SKM-1 (cell line): ENCODE measurements around the gene PRRX2.
"Not testable (repeated sequence)": the region's sequence is repeated elsewhere in the genome, so short reads cannot be mapped to it uniquely, and the experiment has no call there.

Experiments used
- DNase-seq: peaks from one replicate; lab custom pipeline; 2025; ENCODE audit not compliant: unreplicated experiment; lab: John Stamatoyannopoulos, UW

The PRRX2 gene

DNA sequence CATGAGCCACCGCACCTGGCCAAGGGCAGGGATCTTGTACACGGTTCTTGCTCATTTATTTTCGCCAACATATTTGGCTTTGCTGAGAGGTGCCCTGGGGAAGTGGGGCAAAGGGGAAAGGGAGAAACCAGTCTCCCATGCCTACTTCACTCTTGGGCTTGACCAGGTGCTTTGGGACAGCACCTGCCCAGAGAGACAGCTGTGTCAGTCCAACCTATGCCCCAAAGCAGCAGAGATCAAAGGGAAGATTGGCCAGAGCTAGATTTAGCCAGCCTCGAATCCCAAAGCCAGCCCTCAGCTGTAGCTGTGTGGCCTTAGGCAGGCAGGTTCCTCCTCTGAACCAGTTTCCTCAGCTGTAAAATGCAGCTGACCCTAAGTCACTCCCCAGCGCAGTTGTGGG lies 89.7 kb downstream of the PRRX2 start:
- DNase-seq: no peak

- no peak for DNase-seq
Measured at GRCh38 chr9:129756191-129756590, 90.7 kb downstream of the PRRX2 start.

GRCh38 chr9:129757045-129757444 lies 91.6 kb downstream of the PRRX2 start:
- DNase-seq: no peak

DNA sequence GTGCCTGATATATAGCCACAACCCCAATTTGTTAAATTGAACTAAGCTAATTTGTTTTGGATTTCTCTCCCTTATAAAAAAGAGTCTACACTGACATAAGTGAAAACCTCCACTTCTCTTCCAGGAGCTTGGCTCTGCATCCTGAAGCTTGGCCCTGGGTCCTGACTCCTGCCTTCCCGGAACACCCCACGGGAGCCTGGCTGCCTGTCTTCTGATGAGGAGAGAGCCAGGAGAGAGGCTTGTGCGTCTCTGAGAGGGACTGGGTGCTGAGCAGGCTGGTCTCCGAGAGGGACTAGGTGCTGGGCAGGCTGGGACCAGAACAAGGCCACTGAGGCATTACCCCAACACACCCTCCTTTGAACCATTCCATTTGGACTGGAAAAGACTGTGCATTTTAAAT lies 93.9 kb downstream of the PRRX2 start:
- DNase-seq: no peak

DNA sequence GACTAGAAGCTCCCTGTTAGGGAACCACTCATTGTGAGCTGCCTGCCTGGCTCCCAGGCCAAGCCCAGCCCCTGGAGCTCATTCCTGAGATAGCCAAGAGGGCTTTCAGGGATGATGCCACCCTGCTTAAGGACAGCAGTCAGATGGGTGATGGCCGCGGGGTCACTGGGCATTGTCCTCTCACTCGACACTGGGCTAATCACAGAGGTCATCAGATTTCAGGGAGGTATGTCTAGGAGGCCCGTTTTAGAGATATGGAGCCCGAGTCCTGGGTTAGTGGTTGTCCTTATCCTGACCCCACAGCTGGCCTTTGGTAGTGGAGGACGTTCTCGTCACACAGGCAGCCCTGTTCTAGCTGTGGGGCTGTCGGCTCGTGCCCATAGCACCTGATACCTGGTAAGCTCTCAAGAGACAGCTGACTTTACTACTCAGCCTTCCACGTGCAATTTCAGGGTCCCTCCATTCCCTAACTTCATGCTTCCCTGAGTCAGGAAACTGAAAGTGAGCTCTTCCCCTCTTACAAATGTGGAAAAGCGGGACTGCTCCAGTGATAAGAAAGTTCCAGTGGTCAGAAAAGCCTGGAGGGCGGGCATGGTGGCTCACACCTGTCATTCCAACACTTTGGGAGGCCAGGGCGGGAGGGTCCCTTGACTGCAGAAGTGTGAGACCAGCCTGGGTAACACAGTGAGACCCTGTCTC lies 94.5 kb downstream of the PRRX2 start:
- DNase-seq: no peak

DNA sequence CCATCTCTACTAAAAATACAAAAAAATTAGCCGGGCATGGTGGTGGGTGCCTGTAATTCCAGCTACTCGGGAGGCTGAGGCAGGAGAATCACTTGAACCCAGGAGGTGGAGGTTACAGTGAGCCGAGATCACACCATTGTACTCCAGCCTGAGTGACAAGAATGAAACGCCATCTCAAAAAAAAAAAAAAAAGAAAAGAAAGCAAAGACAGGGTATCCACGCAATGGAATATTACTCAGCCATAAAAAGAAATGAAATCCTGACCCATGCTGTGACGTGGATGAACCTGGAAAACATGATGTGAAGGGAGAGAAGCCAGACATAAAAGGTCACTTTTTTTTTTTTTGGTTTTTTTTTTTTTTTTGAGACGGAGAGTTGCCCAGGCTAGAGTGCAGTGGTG lies 95.3 kb downstream of the PRRX2 start:
- DNase-seq: not testable (repeated sequence)

GRCh38 chr9:129761293-129761900 lies 96.0 kb downstream of the PRRX2 start:
- no peak for DNase-seq

GRCh38 chr9:129761901-129762369 lies 96.5 kb downstream of the PRRX2 start:
- no peak for DNase-seq

DNA sequence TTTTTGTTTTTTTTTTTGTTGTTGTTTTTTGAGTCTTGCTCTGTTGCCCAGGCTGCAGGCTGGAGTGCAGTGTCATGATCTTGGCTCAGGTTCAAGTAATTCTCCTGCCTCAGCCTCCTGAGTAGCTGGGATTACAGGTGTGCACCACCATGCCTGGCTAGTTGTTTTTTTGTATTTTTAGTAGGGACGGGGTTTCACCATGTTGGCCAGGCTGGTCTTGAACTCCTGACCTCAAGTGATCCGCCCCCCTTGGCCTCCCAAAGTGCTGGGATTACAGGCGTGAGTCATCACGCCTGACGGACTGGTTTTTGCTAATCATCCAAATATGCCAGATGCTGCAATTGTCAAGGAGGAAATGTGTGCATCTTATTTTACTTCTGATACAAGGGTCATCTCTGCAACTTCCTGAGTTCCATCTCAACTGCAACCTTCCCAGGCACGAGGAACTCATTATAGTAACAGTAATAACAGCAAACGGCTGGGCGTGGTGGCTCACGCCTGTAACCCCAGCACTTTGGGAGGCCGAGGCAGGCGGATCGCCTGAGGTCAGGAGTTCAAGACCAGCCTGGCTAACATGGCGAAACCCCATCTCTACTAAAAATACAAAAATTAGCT lies 97.0 kb downstream of the PRRX2 start:
- peak; percentile 44 for DNase-seq

GRCh38 chr9:129762985-129763926 lies 97.8 kb downstream of the PRRX2 start:
- no peak for DNase-seq

DNA sequence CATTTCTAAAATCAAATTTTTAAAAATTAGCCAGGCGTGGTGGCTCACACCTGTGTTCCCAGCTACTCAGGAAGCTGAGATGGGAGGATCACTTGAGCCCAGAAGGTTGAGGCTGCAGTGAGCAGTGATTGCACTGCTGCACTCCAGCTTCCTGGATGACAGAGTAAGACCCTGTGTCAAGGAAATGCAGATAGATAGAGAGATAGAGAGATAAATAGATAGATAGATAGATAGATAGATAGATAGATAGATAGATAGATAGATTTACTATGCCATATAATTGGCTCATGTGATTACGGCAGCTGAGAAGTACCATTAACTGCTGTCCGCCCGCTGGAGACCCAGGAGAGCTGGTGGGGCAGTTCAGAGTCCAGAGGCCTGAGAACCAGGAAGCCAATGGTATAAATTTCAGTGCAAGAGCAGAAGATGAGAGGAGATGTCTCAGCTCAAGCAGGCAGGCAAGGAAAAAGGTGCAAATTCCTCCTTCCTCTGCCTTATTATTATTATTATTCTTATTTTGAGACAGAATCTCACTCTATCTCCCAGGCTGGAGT lies 100.4 kb downstream of the PRRX2 start:
- DNase-seq: no peak

DNA sequence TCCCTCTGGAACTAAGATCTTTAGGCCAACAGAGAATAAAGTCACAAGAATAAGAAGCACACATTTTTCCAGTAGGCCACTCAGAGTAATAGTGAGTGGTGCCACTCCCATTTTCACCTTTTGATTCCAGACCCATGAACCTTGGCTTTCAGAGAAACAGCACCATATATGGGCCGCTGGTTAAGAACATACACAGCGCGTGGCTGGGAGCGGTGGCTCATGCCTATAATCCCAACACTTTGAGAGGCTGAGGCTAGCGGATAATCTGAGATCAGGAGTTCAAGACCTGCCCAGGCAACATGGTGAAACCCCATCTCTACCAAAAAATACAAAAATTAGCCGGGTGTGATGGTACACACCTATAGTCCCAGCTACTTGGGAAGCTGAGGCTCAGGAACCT lies 103.0 kb downstream of the PRRX2 start:
- no peak for DNase-seq

- no peak for DNase-seq
Measured at GRCh38 chr9:129769669-129770068, 104.2 kb downstream of the PRRX2 start.

- DNase-seq: no peak
Measured at GRCh38 chr9:129770741-129771140, 105.3 kb downstream of the PRRX2 start.
